SK-N-MC (cell line): ENCODE data around the gene MTG2.

ENCODE experiments used
- DNase-seq: peaks from one replicate; pipeline ENCODE4 v3.0.0-alpha.2; 2011; ENCODE audit warnings: low read depth, low spot score
- H3K27ac ChIP-seq: fragments of 200-600 bp; sonication (generic); 2 replicates; pipeline ENCODE4 v1.5.1; 2016; ENCODE audit warnings: mixed run types
- H3K36me3 ChIP-seq: fragments of 200-600 bp; sonication (generic); 2 replicates; pipeline ENCODE4 v1.6.1; 2017; ENCODE audit warnings: antibody characterized with exemption, low read length, mixed read lengths; ENCODE audit not compliant: insufficient read depth
- H3K4me3 ChIP-seq: fragments of 200-600 bp; sonication (generic); 2 replicates; pipeline ENCODE4 v1.5.1; 2016
- H3K9ac ChIP-seq: fragments of 200-600 bp; sonication (generic); 2 replicates; pipeline ENCODE4 v1.8.0; 2017; ENCODE audit warnings: mixed run types, mixed read lengths; ENCODE audit not compliant: insufficient read length
- H3K9me3 ChIP-seq: fragments of 200-600 bp; sonication (generic); 2 replicates; pipeline ENCODE4 v1.6.1; 2017; ENCODE audit warnings: low read depth, mild to moderate bottlenecking, antibody characterized with exemption, low read length, moderate library complexity, mixed read lengths
- EZH2 ChIP-seq: fragments of 200-600 bp; sonication (generic); IDR thresholded peaks from one replicate; pipeline ENCODE4 v1.6.1; 2017; ENCODE audit warnings: antibody characterized with exemption
- FOXP2 ChIP-seq: optimal IDR thresholded peaks from 2 replicates; pipeline ENCODE3; 2011; ENCODE audit warnings: mild to moderate bottlenecking, moderate library complexity; ENCODE audit not compliant: insufficient read depth; ENCODE audit errors: extremely low read length, control extremely low read depth
- POLR2AphosphoS5 ChIP-seq: IDR thresholded peaks from 2 replicates; pipeline ENCODE4 v1.6.1; 2012; ENCODE audit warnings: mild to moderate bottlenecking, low read depth, low read length, borderline replicate concordance

The MTG2 gene

GRCh38 chr20:62163485-62163865 is 19.4 kb upstream of the MTG2 start:
- Histone ChIP-seq H3K36me3 (peaks cover 27% of the 10 kb centered on the region; the same call in 1 of the 2 replicates), H3K9ac (no peak overlapping the region), H3K27ac (no peak overlapping the region), H3K4me3 (no peak overlapping the region), H3K9me3 (no peaks in the 10 kb centered on the region)
- no peak for TF ChIP-seq FOXP2
- TF ChIP-seq EZH2: no peak
- TF ChIP-seq POLR2AphosphoS5: no peak
- DNase-seq: no peak

GRCh38 chr20:62163986-62164762 is 18.7 kb upstream of the MTG2 start:
- DNase-seq: no peak
- no peaks in the 10 kb centered on the region for H3K9me3 ChIP-seq
- no peak overlapping the region for H3K9ac ChIP-seq
- TF ChIP-seq EZH2: no peak
- no peak overlapping the region for H3K27ac ChIP-seq
- H3K4me3 ChIP-seq: no peak overlapping the region
- peaks cover 27% of the 10 kb centered on the region; the same call in 1 of the 2 replicates for H3K36me3 ChIP-seq

GRCh38 chr20:62164879-62165761 is 17.7 kb upstream of the MTG2 start:
- peaks cover 27% of the 10 kb centered on the region; the same call in 1 of the 2 replicates for H3K36me3 ChIP-seq
- no peak overlapping the region for H3K4me3 ChIP-seq
- no peak for TF ChIP-seq POLR2AphosphoS5
- TF ChIP-seq EZH2: no peak
- no peak for TF ChIP-seq FOXP2
- H3K27ac ChIP-seq: no peak overlapping the region
- DNase-seq: no peak
- no peak overlapping the region for H3K9ac ChIP-seq
- no peaks in the 10 kb centered on the region for H3K9me3 ChIP-seq

DNA sequence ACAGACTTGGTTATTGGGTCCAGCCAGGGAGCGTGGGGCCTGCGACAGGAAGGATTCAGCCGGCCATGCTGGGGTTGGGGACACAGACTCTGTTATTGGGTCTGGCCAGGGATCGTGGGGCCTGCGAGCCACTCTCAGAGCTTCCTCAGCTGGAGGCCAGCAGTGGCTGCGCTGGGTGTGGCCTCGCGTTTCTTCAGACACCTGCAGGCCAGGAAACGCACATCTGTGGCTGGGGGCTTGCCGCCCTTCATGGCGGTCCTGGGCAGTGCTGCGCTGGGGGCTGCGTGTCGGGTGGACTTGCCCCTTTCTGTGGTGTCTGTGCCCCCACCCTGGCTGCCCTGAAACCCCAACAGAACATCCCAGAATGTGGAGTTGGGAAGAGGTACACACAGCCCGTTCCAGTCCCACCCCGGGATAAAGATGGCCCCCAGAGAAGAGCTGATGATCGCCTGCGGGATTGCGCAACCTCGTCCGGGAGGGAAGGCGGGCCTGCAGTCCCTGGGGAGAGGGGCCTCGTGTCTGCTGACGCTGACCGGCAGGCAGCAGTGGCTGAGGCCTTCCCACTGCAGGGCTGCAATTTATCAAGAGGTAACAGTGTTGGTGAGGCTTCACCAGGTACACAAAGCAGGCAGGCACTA is 16.9 kb upstream of the MTG2 start:
- Histone ChIP-seq H3K27ac (no peak overlapping the region), H3K36me3 (peaks cover 27% of the 10 kb centered on the region; the same call in 1 of the 2 replicates), H3K9ac (no peak overlapping the region), H3K4me3 (no peak overlapping the region), H3K9me3 (no peaks in the 10 kb centered on the region)
- TF ChIP-seq POLR2AphosphoS5 (no peak), EZH2 (no peak), FOXP2 (no peak)
- DNase-seq: no peak

DNA sequence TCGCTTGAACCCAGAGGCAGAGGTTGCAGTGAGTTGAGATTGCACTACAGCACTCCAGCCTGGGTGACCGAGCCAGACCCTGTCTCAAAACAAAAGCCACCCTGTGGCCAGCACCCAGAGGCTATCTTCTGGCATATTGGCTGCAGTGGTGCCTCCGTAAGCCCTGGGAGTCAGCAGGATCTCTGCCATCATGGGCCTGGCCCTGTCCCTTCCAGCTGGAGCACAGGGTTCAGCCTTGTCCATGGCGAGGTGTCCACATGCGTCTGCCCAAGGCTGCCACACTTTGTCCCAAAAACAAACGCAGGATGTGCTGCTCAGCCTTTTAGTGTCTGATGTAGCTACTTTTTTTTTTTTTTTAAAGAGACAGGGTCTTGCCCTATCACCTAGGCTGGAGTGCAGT is 15.4 kb upstream of the MTG2 start:
- no peaks in the 10 kb centered on the region for H3K9me3 ChIP-seq
- H3K36me3 ChIP-seq: peaks cover 23% of the 10 kb centered on the region; the same call in 1 of the 2 replicates
- no peak overlapping the region for H3K9ac ChIP-seq
- no peak for TF ChIP-seq FOXP2
- no peak for DNase-seq
- no peak overlapping the region for H3K27ac ChIP-seq
- H3K4me3 ChIP-seq: no peak overlapping the region

GRCh38 chr20:62168061-62168460 is 14.8 kb upstream of the MTG2 start:
- H3K9me3 ChIP-seq: no peaks in the 10 kb centered on the region
- H3K4me3 ChIP-seq: no peak overlapping the region
- H3K36me3 ChIP-seq: peaks cover 20% of the 10 kb centered on the region; the same call in 1 of the 2 replicates
- H3K27ac ChIP-seq: no peak overlapping the region
- no peak overlapping the region for H3K9ac ChIP-seq
- TF ChIP-seq POLR2AphosphoS5 (no peak), FOXP2 (no peak), EZH2 (no peak)
- no peak for DNase-seq

GRCh38 chr20:62168890-62169435 is 13.9 kb upstream of the MTG2 start:
- H3K9me3 ChIP-seq: no peaks in the 10 kb centered on the region
- peaks cover 20% of the 10 kb centered on the region; the same call in 1 of the 2 replicates for H3K36me3 ChIP-seq
- DNase-seq: no peak
- no peak overlapping the region for H3K4me3 ChIP-seq
- TF ChIP-seq POLR2AphosphoS5 (no peak), FOXP2 (no peak), EZH2 (no peak)
- H3K9ac ChIP-seq: no peak overlapping the region
- H3K27ac ChIP-seq: no peak overlapping the region

- Histone ChIP-seq H3K4me3 (no peak overlapping the region), H3K9ac (no peak overlapping the region), H3K36me3 (peaks cover 9% of the 10 kb centered on the region; the same call in 1 of the 2 replicates), H3K27ac (no peak overlapping the region), H3K9me3 (no peaks in the 10 kb centered on the region)
- no peak for DNase-seq
- no peak for TF ChIP-seq FOXP2
- no peak for TF ChIP-seq EZH2
- TF ChIP-seq POLR2AphosphoS5: no peak
These were observed 12.3 kb upstream of the MTG2 start for GRCh38 chr20:62170536-62170935.
